ENCODE results near the gene SLC16A3.
A peak's percentile ranks its signal among the peaks of the same experiment; 100 is the strongest.

SLC16A3 gene

DNA sequence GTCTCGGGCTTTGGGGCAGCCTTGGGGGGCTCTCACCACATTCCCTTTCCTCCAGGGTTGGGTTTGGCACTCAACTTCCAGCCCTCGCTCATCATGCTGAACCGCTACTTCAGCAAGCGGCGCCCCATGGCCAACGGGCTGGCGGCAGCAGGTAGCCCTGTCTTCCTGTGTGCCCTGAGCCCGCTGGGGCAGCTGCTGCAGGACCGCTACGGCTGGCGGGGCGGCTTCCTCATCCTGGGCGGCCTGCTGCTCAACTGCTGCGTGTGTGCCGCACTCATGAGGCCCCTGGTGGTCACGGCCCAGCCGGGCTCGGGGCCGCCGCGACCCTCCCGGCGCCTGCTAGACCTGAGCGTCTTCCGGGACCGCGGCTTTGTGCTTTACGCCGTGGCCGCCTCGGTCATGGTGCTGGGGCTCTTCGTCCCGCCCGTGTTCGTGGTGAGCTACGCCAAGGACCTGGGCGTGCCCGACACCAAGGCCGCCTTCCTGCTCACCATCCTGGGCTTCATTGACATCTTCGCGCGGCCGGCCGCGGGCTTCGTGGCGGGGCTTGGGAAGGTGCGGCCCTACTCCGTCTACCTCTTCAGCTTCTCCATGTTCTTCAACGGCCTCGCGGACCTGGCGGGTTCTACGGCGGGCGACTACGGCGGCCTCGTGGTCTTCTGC, 8.4 kb downstream of the SLC16A3 start:
- DNase-seq: no peak

DNA sequence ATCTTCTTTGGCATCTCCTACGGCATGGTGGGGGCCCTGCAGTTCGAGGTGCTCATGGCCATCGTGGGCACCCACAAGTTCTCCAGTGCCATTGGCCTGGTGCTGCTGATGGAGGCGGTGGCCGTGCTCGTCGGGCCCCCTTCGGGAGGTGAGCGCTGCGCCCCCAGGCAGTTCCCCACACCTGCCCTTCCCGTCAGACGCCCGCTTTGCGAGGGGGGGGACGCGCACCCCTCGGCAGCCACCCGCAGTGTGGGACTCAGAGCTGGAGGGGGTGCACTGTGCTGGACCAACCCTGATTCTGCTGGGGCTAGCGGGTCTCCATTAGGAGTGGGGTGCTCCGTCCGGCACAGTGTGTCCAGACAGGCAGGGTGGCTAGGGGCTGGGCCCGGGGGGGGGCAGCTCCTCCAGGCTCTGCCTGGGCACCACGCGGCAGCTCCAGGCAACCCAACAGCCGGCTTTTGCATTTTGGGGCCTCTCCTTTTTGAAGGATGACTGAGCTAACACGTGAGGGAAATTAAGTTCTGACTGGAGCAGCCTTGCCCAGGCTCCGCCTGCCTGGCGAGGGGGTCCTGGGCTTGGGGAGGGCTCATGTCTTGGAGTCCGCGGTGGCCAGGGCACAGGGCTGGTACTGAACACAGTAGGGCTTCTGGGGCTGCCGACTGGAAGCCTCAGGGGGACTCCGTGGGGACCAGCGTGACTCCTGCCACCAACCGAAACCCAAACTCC, 9.1 kb downstream of the SLC16A3 start:
- DNase-seq: no peak

- no peak for DNase-seq
These were observed 9.8 kb downstream of the SLC16A3 start for GRCh38 chr17:82238472-82239201.

- DNase-seq: no peak
These were observed 10.6 kb downstream of the SLC16A3 start for GRCh38 chr17:82239401-82239925.

DNA sequence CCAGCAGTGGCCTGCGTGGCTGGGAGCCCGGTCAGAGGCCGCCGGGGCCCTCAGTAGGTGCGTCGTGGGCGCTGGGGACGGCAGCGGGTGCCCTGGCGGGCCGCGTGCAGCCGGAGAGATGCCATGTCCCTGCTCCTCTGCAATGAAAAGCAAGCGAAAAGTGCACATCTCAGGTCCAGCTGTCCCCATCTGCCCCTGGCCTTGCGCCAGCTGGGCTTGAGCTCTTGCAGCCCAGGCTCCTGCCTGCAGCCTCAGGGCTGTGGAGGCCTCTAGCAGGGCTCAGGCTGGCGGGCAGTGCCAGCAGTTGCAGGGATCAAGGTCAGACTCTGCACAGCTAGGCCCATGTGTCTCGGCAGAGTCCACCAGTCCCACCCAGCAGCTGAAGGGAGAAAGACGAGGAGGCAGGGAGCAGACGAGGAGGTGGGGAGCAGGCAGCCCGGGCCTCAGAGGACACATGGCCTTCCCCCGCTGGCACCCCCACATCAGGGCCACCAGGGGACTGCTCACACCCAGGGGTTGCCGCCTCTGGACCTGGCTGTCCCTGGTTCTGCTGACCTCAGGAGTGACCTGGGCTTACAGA, 11.2 kb downstream of the SLC16A3 start:
- no peak for DNase-seq

DNA sequence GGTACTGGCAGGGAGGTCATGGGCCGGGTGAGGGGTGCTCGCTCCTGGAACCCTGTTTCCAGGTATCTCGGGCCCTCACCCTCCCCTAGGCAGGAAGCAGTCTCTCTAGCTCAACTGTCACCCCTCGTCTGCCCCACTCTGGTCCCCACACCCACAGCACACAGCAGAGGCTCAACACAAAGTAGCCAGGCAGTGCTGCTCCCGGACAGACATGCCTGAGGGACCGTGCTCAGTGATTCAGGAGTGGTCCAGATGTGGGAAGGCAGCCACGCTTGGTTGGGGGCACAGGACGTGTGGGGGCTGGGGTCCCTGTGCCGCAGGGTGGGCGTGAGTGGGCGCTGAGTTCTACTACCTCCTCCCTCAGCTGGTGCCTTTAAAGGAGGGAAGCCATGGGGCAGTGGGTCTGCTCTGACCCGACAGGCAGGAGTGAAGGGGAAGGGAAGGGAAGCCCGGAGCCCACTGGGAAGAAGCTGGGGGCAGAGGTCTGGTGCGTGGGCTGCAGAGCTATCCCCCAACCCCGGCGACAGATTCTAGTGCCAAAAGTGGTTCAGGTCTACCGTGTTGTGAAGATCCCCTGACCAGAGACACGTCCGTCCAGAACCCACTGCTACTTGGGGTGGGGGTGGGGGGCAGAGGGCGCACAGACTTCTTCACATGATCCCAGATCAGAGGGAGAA, 11.8 kb downstream of the SLC16A3 start:
- DNase-seq: no peak

GRCh38 chr17:82241183-82241925, 12.5 kb downstream of the SLC16A3 start:
- DNase-seq: no peak

GRCh38 chr17:82241926-82242697, 13.3 kb downstream of the SLC16A3 start:
- DNase-seq: peak; percentile 26

DNA sequence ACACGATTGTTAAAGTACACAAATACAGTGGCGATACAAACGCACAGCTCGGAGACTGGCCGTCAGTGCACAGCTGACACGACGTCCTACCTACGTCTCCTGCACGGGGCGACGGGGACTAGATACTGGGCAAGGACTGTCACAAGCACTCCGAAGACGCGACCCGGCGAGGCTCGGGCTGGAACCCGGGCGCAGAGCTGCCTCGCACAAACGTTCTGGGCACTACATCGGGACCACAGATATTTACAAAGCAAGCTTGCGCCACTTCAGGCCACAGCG, 13.8 kb downstream of the SLC16A3 start:
- no peak for DNase-seq

DNA sequence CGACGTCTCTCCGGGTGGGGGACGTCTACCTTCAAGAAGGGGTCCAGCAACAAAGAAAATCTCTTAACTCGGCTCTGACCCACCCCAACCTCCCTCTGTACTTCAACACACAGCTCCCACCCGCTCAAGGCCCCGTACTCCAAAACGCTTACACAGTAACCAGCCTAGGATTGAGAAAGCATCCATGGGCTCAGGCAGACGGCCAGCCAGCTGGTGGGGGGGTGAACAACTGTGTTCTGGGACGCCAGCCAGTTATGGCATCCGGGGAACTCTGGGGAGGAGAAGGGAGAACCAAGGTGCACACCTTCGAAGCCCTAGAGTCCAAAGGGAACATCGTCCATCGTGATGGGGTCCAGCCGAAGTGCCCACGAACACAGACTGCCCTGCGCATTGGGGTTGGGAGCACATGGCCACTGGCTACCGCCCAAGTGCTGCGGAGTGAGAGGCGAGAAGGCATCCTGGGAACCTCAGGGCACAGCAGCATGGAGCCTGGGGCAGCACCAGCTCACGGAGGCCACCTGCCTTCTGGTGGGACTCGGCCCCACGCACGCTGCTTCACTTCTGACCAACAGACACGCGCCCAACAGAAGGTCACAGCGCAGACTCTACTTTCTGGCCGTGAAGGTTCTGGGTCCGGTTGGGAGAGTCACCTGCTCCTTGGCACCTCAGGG, 14.3 kb downstream of the SLC16A3 start:
- no peak for DNase-seq

- no peak for DNase-seq
These were observed 15.0 kb downstream of the SLC16A3 start for GRCh38 chr17:82243648-82244412.

GRCh38 chr17:82244413-82245133, 15.7 kb downstream of the SLC16A3 start:
- peak; percentile 63 for DNase-seq

DNA sequence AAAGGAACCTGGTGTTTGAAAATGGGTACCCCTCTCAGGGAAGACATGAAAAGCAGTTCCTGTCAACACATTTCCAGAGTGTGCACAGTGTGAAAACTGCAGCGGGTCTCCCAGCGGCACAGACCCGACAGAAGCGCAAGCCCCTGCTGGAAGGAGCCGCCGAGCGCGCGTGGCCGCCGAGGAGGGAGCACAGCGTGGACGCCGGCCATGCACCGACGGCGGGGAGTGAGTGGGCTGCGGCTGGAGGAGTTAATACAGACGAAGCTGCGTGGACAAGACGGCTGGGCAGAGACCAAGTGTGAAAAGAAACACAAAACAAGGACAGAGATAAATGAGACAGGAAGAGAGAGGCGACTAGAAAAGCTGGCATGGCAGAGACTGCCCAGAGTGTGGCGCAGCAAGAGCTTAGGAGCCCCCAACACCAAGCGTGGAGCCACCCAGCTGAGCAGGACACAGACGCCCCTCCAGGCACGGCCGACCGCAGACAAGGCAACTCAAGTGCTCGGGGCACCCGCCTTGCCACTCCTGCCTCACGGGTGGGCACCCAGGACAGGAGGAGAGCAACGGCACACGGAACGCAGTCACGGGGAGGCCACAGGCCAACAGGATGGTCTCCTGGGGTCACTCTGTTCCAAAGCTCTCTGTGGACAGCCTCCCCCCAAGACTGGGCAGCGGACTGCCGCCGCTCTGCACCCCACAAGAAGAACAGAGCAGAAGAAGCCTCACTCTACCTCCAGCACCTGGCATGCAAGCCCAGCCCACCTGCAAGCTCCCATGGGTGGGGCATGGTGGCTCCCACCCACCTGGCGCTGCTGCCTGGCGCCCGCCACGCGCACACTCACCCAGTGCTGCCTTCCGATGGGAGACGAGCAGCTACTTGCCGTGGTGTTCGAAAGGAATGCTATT, 16.5 kb downstream of the SLC16A3 start:
- no peak for DNase-seq

DNA sequence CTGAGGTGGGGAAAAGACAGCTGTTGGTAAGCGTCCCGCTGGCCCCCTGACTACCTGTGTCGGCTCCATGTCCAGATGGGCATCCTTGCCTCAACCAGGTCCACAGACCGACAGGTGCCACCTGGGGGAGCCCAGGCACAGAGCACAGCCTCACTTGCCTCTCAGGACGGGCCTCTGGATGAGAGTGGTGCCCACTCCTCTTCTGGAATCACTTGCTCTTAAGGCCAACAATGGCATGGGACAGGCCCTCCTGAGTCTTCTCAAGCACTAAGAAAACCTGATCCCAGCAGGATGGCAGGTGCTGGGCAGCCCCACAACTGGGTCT, 17.2 kb downstream of the SLC16A3 start:
- no peak for DNase-seq

- peak; percentile 92 for DNase-seq
These were observed 17.7 kb downstream of the SLC16A3 start for GRCh38 chr17:82246365-82247181.

DNA sequence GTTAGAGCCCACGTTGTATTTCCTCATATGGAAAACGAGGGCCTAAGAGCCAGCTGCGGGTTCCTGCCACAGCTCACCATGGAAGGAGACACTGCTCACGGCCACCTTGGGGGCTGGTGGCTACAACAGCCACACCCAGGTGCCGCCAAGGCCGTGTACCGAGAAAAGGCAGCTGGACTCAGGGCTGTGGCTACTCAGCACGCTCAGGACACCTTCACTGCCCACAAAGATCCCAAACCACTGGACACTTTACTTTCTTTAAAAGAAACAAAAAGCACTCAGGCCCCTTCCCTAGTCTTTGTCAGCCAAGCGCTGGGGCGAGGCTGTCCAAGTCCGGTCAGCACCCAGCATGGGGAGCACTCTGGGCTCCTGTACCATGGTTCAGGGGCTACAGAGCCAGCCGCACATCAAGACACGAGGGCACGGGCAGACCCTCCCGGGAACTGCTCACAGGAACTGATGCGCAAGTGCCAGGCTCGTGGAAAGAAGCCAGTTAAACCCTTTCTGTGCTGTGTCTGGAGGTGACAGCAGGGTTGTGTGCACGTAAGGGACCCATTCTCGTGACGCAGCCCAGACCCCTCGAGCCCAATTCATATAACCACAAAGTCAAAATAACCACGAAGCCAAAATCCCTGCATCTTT, 18.5 kb downstream of the SLC16A3 start:
- peak; percentile 17 for DNase-seq
